ENCODE results near the gene DYSF.
"Not testable (repeated sequence)": the region's sequence is repeated elsewhere in the genome, so short reads cannot be mapped to it uniquely, and the experiment has no call there.

Gene DYSF

DNA sequence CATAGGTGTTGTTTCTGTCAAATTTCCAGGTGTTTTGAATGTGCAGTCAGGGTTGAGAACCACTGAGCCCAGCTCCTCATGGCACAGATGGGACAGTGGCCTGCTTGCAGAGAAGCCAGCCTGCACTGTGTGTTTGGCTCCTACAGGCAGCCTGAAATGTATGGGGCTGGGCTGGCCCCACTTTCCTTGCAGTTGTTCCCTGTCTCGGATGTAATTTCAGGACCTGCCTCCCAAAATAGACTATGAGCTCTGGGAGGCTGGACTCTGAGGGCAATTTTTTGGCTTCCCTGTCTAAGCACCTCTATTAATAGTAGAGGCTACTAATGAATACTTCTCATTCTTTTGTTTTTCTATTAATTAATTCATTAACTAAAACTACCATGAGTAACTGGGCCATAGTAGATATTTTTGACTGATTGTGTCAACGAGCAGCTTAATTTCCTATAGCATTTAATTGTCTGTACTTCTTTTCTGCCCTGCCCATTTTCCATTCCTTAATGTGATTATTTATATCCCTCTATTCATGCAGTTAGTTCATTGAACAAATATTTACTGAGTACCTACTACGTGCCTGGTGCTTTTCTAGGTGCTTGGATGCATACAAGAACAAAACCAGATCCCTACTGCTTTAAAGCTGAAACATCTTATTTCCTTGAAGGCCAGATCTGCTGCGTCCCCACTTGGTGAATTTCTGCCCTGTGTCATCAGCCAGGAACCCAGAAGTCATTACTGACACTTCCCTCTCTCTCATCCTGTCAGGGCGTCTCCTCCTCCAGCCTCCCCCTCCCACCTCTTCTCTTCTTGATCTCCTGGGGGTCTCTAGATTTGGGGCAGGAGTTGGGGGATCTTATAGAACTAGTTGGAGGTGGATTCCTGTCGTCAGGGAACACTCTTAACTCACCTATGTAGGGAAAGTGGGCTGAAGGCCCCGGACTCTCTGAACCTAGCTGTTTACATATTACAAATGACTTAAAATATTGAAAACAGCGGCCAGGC lies 16.3 kb downstream of the DYSF start:
- no peak for DNase-seq

DNA sequence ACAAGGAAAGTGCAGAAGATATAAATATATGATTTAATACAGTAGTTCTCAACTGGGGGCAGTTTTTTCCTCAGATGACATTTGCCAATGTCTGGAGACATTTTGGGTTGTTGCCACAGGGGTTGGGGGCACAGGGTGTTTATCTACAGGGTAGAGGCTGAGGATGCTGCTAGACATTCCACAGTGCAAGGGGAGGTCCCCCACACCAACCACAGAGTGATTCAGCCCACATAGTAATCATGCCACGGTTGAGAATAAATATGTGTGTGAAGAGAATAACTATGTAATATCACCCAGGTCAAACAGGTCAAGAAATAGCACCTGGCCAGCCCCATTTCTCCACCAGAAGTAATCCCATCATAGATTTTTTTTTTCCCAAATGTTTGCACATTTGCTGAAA lies 17.9 kb downstream of the DYSF start:
- no peak for DNase-seq

DNA sequence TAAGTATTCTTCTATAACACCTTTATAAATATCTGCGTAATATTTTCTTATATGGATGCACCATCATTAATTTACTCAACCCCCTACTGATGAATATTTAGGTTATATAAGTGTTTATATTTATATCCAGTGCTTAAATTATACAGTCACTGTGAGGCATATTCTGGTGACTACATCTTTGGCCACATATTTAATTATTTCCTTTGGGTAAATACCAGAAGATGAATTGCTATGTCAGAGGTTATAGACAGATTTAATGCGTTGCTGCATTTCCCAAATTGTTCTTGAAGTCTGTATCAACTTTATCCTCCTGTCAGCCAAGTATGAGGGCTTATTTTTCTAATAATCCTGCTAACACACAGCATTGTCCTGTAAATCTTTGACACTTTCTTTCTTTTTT lies 18.7 kb downstream of the DYSF start:
- DNase-seq = no peak

DNA sequence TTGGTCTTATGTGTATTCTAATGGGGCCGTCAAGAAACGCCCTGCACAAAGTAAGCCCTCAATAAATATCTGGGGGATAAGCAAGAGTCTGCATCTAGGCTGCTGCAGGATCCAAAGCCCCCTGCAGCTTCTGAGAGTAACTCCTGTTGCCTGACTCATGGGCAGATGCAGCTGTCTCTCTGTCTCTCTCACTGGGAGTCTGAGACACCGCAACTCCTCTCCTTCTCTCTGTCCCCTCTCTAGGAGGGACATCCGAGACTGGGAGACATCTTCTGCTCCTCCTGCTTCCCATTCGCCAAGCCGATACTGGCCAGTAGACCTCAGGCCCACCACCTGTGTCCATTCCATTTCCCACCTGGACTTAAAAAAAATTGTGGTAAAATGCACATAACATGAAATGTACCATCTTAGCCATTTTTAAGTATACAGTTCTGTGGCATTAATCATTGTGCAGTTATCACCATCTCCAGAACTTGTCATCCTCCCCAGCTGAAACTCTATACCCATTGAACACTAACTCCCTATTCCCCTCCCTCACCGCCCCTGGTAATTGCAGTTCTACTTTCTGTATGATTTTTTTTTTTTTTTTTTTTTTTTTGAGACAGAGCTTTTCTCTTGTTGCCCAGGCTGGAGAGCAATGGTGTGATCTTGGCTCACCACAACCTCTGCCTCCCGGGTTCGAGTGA lies 20.1 kb downstream of the DYSF start:
- no peak for DNase-seq

DNA sequence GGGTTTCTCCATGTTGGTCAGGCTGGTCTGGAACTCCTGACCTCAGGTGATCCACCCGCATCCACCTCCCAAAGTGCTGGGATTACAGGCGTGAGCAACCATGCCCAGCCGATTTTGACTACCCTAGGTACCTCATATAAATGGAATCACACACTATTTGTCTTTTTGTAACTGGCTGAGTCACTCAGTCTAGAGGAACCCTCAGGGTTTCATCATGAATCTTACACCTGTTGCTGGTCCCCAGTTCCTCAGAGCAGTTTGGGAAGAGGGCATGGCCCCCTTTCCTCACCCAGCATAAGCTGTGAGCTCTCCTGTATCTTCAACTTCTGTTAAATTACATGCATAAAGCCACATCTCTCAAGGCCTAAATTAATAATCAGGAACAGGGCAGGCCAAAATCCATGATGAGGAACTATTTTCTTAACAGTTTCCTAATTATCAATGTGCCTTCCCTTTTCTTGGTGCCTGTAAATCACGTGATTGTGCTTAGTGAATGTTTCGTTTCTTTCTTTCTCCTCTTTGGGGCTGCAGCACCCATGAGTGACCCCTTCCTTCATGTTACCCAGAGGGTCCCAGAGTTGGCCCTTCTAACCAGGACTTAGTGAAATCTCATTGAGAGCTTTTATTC lies 20.9 kb downstream of the DYSF start:
- DNase-seq = no peak

DNA sequence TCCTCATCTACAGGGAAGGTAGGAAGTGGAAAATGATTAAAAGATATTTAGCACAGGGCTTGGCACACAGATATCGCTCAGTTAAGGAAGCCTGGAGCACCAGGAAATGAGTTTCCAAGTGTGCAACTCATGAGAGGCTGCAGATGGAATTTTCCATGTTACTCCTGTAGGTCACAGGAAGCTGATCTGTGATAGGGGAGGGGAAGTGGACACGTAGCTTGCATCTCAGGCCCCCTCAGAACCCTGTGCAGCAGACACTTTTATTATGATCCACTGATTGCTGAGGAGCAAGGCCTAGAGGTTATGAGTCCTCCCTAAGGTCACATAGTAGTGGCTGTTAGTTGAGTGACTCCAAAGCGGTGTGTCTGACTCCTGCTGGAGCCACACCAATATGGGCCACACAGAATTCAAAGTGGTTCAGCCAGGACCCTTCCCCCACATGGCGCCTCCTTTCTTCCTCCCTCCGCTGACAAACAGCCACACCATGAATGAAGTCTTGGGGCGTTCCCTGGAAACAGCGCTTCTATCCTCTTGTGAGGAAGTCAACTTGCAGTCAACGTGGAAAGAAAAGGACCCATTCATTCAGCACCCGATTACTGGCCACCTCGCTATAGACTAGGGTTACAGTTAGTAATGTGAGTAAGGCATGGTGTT lies 21.5 kb downstream of the DYSF start:
- DNase-seq = no peak

DNA sequence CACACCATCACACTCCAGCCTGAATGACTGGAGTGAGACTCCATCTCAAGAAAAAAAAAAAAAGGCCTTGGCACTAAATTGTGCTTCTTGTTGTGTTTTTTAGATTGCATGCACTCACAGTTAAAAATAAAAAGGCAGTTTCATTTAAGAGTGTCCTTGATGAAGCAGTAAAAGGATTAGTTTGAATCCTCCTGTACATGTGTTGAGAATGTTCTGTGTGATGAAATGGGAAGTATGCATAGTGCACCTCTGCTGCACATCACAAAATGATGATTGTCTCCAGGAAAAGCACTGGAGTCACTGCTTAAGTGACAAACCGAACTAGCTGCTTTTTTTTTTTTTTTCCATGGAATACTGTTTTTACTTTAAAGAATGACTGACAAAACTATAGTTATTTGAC lies 23.1 kb downstream of the DYSF start:
- no peak for DNase-seq

DNA sequence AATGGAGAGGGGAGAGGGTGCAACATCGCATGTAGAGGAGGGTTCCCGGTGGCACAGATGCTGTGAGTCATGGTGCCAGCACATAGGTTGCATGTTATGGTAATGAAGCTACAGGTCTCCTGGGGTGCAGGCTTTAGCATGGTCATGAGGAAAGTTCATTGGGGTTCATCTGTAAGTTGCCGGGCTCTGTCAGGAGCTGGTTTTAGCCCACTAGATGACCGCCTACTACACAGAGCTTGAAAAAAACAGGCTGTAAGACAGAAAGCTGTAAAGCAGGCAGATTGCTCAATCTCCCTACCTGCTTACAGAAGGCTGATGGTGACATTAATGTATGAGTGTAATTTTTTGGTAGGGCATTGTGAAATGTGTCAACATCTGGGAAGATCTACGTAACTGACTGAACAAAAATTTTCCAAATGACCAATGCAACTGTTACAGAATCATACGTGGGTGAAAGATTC lies 23.9 kb downstream of the DYSF start:
- DNase-seq = no peak

DNA sequence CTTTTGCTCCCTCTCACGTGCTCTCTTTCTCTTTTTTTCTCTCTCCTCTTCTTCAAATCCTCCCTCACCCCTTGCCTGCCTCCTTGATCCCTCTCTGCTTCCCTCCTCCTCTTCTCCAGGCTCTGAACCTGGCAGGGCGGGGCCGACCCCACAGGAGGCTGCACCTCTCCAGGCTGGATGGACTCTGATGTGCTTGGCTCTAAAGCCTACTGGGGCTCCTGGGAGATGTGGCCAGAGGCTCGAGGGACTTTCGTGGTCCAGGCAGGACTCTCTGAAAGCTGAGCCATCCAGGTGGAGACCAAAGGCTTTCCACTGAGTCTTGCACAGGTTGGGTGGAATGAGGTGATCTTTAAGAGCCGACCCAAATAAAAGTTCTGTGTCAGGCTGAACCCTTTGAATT lies 25.4 kb downstream of the DYSF start:
- DNase-seq = no peak

DNA sequence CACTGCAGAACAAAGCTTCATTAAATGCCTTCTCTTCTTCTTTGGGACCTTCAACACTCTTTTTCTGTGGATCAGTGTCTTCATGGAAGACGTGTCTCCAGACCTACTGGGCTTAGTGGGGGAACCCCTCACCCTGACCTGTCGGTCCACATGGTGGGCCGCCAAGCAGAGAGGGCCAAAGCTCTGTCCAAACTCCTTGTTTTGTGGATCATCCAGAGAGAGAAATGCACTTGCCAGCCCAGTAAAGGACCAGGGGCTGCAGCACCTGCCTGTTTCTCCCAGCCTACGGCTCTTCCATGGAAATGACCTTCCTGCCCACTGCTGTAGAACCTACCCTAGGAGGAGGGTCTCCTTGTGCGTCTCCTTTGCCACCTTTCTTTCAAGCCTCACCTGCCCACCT lies 25.9 kb downstream of the DYSF start:
- DNase-seq = no peak

DNA sequence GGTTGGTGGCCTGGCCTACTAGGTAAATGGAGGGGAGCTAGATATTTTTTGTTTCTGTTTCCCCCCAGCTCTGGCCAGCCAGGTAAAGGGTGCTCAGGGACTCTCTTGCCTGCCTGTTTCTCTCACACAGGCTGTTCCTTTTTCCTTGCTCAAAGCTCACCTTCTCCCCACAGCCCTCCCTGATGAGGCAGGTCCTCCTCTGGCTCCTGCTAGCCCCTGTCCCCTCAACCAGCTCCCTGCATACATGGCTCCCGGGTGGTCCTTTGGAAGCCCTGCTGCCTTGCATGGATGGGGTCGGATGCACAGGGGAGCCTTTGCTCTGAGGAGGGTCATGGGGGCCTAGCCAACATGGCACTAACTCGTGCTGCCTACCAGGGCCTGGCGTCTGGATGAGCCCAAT lies 27.8 kb downstream of the DYSF start:
- DNase-seq = no peak

DNA sequence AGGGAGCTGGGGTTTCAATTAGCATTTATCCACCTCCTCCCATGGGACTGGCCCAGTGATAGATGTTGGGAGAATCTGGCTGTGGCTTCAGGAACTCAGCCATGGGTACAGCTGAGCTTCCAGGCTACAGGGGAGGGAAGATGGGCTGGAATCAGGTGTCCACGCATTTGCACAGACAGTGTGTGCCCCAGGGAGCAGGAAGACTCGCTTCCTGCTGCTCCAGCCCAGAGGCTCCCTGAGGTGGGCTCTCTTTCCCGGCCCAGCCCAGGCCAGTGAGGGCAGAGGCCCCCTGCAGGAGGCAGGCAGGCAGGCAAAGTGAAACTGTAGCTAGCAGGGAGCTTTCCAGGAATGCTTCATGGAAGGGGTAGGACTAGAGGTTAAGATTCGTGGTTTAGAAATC lies 28.7 kb downstream of the DYSF start:
- no peak for DNase-seq

DNA sequence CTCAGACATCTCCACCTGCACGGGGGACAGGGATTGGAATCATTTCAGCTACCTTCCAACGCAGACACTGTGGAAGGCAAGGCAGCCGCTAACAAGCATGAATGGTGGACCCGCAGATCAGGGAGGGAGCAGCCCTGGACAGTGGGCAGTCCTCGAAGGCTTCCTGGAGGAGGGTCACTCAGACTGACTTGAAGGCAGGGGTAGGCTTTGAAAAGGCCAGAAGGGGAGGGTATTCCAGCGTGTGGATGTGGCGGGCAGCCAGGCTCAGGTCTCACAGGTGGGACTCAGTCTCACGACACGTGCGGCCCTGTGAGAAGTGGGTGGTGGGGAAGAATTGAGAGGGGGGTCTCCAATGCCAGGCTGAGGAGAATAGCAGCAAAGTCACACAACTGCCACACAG lies 29.9 kb downstream of the DYSF start:
- no peak for DNase-seq

DNA sequence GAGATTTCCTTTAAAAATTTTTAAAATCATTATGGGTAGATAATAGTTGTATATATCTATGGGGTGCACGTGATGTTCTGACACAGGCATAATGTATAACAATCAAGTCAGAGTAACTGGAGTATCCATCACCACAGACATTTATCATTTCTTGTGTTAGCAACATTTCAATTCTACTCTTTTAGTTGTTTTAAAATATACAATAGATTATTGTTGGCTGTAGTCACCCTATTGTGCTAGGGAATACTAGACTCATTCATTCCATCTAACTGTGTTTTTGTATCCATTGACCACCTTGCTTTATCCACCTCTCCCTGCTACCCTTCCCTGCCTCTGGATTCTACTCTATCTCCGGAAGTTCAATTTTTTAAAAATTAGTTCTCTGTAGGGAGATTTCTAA lies 31.0 kb downstream of the DYSF start:
- no peak for DNase-seq

DNA sequence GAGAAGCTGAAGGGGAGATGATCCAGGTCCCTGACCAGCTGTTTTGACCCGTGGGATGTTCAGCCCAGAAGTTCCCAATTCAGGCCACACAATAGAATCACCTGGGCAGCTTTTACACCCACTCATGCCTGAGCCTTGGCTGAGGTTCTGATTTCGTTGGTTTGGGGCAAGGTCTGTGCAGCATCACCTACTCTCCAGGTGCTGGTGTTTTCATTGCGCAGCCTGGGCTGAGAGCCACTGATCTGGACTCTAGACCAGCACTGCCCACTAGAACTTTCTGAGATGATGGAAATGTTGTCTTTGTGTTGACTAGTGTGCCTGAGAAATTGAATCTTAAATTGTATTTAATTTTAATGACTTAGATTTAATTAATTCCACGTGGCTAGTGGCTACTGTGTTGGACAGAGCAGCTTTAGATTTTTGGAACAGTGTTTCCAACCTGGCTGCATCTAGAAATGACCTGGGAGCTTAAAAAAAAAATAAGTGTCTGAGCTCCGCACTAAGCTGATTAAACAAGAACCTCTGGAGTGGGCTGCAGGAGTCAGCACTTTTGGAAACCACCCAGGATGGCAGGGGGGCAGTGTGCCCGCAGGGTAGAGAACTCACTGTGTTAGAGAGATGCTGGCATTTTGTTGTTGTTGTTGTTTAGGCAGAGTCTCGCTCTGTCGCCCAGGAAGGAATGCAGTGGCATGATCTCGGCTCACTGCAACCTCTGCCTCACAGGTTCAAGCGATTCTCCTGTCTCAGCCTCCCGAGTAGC lies 33.7 kb downstream of the DYSF start:
- no peak for DNase-seq

DNA sequence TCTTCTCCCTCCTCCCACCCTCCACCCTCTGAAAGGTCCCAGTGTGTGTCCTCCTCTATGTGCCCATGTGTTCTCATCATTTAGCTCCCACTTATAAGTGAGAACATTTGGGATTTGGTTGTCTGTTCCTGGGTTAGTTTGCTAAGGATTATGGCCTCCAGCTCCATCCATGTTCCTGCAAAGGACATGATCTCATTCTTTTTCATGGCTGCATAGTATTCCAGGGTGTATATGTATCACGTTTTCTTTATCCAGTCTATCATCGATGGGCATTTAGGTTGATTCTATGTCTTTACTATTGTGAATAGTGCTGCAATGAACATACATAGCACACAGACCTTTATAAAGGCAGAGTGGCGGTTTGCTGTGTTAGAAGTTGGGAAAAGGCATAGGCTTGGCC lies 38.2 kb downstream of the DYSF start:
- DNase-seq = not testable (repeated sequence)

DNA sequence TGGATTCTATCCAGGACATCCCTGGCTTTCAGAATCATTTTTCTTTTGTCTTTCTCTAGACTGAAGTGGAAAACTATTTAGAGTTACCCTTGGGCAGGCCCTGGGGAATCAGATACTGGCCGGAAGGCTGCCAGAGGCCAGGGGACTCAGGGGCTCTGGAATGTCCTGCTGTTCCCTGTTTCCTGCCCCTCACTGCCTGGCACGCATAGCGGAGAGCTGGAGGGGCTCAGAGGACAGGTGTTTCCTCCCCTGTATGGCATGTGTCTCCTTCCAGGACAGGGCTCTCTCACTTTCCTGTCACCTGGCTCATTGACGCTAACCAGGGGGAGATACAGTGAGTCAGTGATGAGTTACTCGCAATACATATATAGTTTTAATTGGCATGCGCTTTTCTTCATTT lies 38.8 kb downstream of the DYSF start:
- DNase-seq = no peak

DNA sequence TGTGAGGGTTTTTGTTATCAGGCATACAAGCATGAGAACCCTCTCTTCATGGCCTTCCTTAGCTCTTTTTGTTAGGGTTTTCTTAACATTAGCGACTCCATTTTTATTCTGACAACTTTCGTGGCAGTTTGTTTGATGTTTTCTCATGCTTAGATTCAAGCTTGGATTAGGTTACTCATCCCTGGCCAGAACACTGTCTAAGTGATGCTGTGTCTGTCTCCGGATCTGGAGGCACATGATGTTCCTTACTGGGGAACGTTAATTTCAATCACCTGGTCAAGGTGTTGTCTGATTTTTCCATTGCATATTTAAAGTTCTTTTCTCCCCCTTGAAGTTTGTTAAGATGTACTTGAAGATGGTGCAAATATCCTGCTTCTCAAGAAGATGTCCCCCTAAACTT lies 40.7 kb downstream of the DYSF start:
- no peak for DNase-seq

DNA sequence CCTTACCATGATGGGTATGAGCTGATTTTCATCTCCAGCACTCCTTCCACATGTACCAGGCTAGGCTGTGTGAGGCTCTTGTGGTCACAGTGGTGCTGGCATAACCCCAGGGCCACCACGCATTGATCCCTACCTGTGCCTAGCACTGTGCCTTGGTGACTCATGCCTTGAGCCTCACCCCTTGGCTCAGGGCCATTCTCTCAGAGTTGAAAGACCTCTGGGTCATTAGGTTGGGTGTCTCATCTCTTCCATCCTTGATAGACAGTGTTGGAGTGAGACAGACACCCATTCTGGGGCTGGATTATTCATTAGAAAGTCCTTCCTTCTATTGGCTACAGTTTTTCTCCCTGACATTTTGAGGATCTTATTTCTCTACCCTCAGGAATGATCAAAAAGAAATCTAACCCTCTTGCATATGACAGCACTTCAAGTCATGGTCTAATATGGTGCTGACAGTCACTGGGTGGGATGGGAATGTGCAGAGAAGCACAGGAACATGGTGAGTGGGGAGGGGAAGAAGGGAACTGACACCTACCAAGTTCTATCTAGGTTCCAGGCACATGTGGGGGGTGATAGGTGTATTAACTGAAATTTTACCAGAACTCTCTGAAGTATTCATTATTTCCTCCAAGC lies 41.3 kb downstream of the DYSF start:
- DNase-seq = no peak

DNA sequence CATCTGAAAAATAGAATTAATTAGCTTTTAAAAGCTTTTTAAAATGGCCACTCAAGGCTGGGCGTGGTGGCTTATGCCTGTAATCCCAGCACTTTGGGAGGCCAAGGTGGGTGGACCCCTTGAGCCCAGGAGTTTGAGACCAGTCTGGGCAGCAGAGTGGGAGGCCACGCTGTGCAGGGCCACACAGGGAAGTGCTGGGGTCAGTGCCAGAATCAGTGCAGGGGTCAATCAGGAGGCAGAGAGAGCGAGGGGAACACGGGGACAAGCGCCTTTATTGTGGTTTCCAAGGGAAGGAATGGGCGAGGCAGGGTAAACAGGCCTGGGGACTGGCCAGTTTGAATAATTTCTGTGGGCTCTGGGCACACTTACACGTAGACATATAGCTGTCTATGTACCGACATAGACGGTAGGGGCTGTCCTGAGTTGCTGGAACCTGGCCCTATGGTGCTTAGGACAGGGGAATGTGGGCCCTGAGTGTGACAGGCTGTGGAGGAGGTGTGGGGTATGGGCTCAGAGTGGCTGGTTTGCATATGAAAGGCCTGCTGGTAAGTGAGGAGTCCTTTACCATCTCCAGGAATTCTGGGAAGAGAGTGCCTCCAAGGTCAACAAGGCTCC lies 42.9 kb downstream of the DYSF start:
- DNase-seq = no peak
